Epithelial cell of proximal tubule (primary cell): Measurements from ENCODE around the gene CELF6. TPM values are rescaled to one million over a fixed set of nuclear protein-coding genes. Genes with fewer than 3 reads are reported as not detected.

Experiments used
- DNase-seq: peaks from one replicate; pipeline ENCODE4 v3.0.0-alpha.2; 2011; ENCODE audit warnings: low read depth
- H3K4me3 ChIP-seq: 2 replicates; pipeline ENCODE4 v1.5.1; 2011; ENCODE audit warnings: low read depth, mild to moderate bottlenecking, low read length
- CTCF ChIP-seq: conservative IDR thresholded peaks from 2 replicates; pipeline ENCODE4 v1.5.1; 2012; ENCODE audit warnings: low read depth, mild to moderate bottlenecking, low read length
- total RNA-seq: library from RNA; depleted of rRNA; stranded (reverse); fragments of >200 nt; gene quantifications from 2 replicates; pipeline ENCODE4 v1.2.3, GENCODE V29; 2015

CELF6 gene
- total RNA-seq = not detected in 2 replicates

GRCh38 chr15:72319985-72320671 is at the start of gene CELF6:
TSS of gene CELF6 (minus strand) at chr15:72320157. CDS start at chr15:72319874, 283 bp downstream.
- no peak for DNase-seq
- H3K4me3 ChIP-seq = peak within 1 kb of the TSS; percentile 62
- no peak for TF ChIP-seq CTCF

- TF ChIP-seq CTCF = no peak
- no peak for DNase-seq
- no peak overlapping the region for H3K4me3 ChIP-seq
These were observed 48.9 kb upstream of the CELF6 start for GRCh38 chr15:72368899-72369298.

- no peak for TF ChIP-seq CTCF
- no peak overlapping the region for H3K4me3 ChIP-seq
- no peak for DNase-seq
These were observed 48.4 kb upstream of the CELF6 start for GRCh38 chr15:72368325-72368724.

- no peak overlapping the region for H3K4me3 ChIP-seq
- DNase-seq = no peak
These were observed 45.9 kb upstream of the CELF6 start for GRCh38 chr15:72365844-72366243.

GRCh38 chr15:72361176-72361575 is 41.2 kb upstream of the CELF6 start:
- DNase-seq = no peak
- no peak overlapping the region for H3K4me3 ChIP-seq
- TF ChIP-seq CTCF = no peak

More at GRCh38 chr15:72365844-72366243, 45.9 kb upstream of the CELF6 start:
- no peak for TF ChIP-seq CTCF

GRCh38 chr15:72358650-72359171 is 38.8 kb upstream of the CELF6 start:
- no peak for DNase-seq
- TF ChIP-seq CTCF = no peak
- H3K4me3 ChIP-seq = no peak overlapping the region

GRCh38 chr15:72358121-72358520 is 38.2 kb upstream of the CELF6 start:
- no peak overlapping the region for H3K4me3 ChIP-seq
- TF ChIP-seq CTCF = no peak

More at GRCh38 chr15:72358121-72358520, 38.2 kb upstream of the CELF6 start:
- no peak for DNase-seq
